Measurements from ENCODE around the gene DIPK1B. TPM values are rescaled to one million over a fixed set of nuclear protein-coding genes. Genes with fewer than 3 reads are reported as not detected.
"Not testable (repeated sequence)": the region's sequence is repeated elsewhere in the genome, so short reads cannot be mapped to it uniquely, and the experiment has no call there.

Gene DIPK1B
- total RNA-seq, 6 donors from 2014 or later: 9.7 to 24.1 (median 17.0) TPM

DNA sequence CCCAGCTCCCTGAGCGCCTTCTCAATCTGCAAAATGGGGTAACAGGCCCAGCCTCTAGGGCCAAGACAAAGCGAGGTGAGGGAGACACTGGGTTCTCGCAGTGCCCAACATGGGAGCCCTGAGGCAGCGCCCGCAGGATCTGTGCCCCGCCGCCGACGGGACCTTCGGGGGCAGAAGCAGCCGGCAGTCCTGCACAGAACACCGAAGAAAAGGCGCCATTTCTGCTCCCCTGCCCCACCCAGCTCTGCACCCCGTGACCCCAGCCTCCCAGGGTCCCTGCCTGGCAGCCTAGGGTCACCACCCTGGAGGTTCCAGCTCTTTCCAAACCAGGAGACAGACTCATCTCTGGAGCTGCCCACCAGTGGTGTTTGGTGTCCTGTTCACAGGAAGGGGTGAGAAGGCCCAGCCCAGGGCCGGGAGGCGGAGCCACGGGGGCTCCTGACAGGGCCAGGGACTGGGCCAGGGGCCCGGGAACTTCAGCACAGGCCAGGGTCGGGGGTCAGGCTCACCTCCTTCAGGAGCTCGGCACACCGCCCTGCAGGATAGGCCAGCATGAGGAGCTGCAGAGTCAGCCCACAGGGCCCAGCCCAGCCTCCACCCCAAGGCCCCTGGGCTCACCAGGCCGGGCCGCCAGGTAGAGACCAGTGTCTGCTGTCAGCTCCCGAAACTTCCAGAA is 42.4 kb downstream of the DIPK1B start:
- no peak for ATAC-seq (ENCODE audit: low FRiP score in 2 of 2)
- Histone ChIP-seq H3K27ac (no peak overlapping the region), H3K9me3 (peaks cover 0 to 9% (median 3%) of the 10 kb centered on the region in 4 donors), H3K4me3 (no peak overlapping the region), H3K36me3 (no peaks in the 10 kb centered on the region), H3K27me3 (no peaks in the 10 kb centered on the region), H3K4me1 (peaks cover 0 to 5% (median 0%) of the 10 kb centered on the region in 4 donors)
- WGBS, 2 donors: 81 to 84% methylated on average over 11 to 24 of the region's 24 CpGs
- peak in 1 of 2 donors; percentile 76 for DNase-seq
- TF ChIP-seq EP300 (IDR thresholded peaks at IDR 0.05) (no peak), POLR2AphosphoS5 (IDR thresholded peaks at IDR 0.05) (no peak), POLR2A (IDR thresholded peaks at IDR 0.05) (no peak)
- TF ChIP-seq, protein P1, sequence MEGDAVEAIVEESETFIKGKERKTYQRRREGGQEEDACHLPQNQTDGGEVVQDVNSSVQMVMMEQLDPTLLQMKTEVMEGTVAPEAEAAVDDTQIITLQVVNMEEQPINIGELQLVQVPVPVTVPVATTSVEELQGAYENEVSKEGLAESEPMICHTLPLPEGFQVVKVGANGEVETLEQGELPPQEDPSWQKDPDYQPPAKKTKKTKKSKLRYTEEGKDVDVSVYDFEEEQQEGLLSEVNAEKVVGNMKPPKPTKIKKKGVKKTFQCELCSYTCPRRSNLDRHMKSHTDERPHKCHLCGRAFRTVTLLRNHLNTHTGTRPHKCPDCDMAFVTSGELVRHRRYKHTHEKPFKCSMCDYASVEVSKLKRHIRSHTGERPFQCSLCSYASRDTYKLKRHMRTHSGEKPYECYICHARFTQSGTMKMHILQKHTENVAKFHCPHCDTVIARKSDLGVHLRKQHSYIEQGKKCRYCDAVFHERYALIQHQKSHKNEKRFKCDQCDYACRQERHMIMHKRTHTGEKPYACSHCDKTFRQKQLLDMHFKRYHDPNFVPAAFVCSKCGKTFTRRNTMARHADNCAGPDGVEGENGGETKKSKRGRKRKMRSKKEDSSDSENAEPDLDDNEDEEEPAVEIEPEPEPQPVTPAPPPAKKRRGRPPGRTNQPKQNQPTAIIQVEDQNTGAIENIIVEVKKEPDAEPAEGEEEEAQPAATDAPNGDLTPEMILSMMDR (IDR thresholded peaks at IDR 0.05): no peak

DNA sequence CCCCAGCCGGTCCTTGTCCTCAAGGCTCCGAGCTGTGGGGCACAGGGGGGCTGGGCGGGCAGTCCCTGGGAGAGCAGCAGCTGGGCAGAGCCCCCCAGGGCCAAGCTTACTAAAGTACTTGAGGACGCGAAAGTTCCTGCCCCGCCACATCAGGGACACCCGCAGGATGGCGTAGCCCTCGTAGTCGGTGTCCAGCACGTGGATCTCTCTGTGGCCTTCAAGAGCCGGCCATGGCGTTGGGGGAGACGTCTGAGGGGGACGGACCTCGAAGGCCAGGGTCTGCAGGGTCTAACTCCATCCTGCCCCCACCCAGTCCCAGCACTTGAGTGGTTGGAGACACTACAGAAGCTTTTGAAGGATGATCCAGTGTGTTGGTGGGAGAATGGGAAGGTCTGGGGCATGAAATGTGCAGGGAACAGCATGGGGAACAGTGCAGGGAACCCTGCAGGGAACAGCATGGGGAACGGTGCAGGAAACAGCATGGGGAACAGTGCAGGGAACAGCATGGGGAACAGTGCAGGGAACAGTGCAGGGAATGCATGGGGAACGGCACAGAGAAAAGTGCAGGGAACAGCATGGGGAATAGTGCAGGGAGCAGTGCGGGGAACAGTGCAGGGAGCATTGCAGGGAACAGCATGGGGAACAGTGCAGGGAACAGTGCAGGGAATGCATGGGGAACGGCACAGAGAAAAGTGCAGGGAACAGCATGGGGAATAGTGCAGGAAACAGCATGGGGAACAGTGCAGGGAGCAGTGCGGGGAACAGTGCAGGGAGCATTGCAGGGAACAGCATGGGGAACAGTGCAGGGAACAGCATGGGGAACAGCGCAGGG is 43.1 kb downstream of the DIPK1B start:
- not testable (repeated sequence) for H3K36me3 ChIP-seq; H3K27ac ChIP-seq; H3K4me3 ChIP-seq; ATAC-seq (ENCODE audit: low FRiP score in 2 of 2); H3K27me3 ChIP-seq; DNase-seq; H3K9me3 ChIP-seq; H3K4me1 ChIP-seq
- 92 to 93% methylated on average over 12 to 22 of the region's 22 CpGs for WGBS, 2 donors

DNA sequence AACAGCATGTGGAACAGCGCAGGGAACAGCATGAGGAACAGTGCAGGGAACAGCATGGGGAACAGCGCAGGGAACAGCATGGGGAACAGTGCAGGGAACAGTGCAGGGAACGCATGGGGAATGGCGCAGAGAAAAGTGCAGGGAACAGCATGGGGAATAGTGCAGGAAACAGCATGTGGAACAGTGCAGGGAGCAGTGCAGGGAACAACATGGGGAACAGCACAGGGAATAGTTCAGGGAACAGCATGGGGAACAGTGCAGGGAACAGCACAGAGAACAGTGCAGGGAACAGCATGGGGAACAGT is 43.7 kb downstream of the DIPK1B start:
- Histone ChIP-seq H3K4me3 (no peak overlapping the region), H3K9me3 (peaks cover 0 to 9% (median 3%) of the 10 kb centered on the region in 4 donors), H3K4me1 (peaks cover 0 to 5% (median 0%) of the 10 kb centered on the region in 4 donors), H3K36me3 (no peaks in the 10 kb centered on the region), H3K27me3 (no peaks in the 10 kb centered on the region), H3K27ac (no peak overlapping the region)
- TF ChIP-seq POLR2A (IDR thresholded peaks at IDR 0.05) (no peak), POLR2AphosphoS5 (IDR thresholded peaks at IDR 0.05) (no peak), EP300 (IDR thresholded peaks at IDR 0.05) (no peak)
- TF ChIP-seq, protein P1 (IDR thresholded peaks at IDR 0.05): no peak
- DNase-seq: no peak
- 81 to 83% methylated on average over 4 of the region's 4 CpGs for WGBS, 2 donors
- no peak for ATAC-seq (ENCODE audit: low FRiP score in 2 of 2)

DNA sequence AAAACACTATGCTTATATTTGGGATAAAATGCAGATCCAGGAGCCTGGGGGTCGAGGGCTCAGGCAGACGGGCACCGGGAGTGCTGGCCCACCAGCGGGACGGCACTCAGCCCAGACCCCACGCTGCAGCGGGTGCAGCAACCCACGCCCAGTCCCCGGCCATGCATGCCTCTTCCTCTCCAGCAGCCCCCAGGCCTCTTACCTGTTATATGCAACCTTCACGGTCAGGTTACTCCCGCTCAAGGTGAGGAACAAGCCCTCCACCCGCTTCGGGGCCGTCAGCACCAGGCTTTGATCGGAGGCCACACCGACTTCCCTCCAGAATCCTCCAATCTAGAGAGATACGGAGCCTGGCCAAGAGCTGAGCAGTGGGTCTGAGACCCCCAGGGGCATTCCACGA is 44.5 kb downstream of the DIPK1B start:
- H3K4me3 ChIP-seq: no peak overlapping the region
- peaks cover 0 to 5% (median 0%) of the 10 kb centered on the region in 4 donors for H3K4me1 ChIP-seq
- WGBS, 2 donors: 90 to 93% methylated on average over 14 to 18 of the region's 18 CpGs
- no peaks in the 10 kb centered on the region for H3K36me3 ChIP-seq
- no peaks in the 10 kb centered on the region for H3K27me3 ChIP-seq
- DNase-seq (peak in 1 of 2 donors; percentile 61), ATAC-seq (ENCODE audit: low FRiP score in 2 of 2) (no peak)
- no peak overlapping the region for H3K27ac ChIP-seq
- peaks cover 0 to 7% (median 3%) of the 10 kb centered on the region in 4 donors for H3K9me3 ChIP-seq
- TF ChIP-seq POLR2AphosphoS5 (IDR thresholded peaks at IDR 0.05) (no peak), EP300 (IDR thresholded peaks at IDR 0.05) (no peak), POLR2A (IDR thresholded peaks at IDR 0.05) (no peak)
- TF ChIP-seq, protein P1 (IDR thresholded peaks at IDR 0.05): no peak

DNA sequence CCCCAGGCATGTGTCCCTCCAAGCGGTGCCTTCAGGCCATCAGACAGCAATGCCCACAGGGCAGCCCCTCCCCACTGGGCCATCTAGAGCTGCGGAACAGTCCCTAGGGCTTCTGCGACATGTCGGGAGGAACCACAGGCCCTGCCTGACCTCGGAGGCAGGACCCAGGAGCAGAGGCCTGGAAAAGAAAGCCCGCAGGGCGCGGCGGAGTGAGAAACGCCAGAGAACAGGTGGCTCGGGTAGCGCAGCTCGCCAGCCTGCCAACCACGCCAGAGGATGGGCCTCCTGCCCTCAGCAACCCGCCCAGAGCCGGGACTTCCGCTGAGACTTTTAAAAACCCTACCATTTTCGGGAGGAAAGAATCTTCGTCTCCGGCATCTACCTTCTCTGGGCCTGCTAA is 45.0 kb downstream of the DIPK1B start:
- ATAC-seq (ENCODE audit: low FRiP score in 2 of 2) (no peak), DNase-seq (peak in 1 of 2 donors; percentile 67)
- no peak overlapping the region for H3K27ac ChIP-seq
- no peak overlapping the region for H3K4me3 ChIP-seq
- H3K27me3 ChIP-seq: no peaks in the 10 kb centered on the region
- peaks cover 0 to 7% (median 2%) of the 10 kb centered on the region in 4 donors for H3K9me3 ChIP-seq
- no peaks in the 10 kb centered on the region for H3K36me3 ChIP-seq
- H3K4me1 ChIP-seq: peaks cover 0 to 5% (median 0%) of the 10 kb centered on the region in 4 donors
- 89 to 95% methylated on average over 12 to 20 of the region's 20 CpGs for WGBS, 2 donors
- TF ChIP-seq EP300 (IDR thresholded peaks at IDR 0.05) (no peak), POLR2AphosphoS5 (IDR thresholded peaks at IDR 0.05) (no peak), POLR2A (IDR thresholded peaks at IDR 0.05) (no peak)
- TF ChIP-seq, protein P1 (IDR thresholded peaks at IDR 0.05): no peak
